ENCODE results near the gene CCL27. TPM values are rescaled to one million over a fixed set of nuclear protein-coding genes. Genes with fewer than 3 reads are reported as not detected.

Gene CCL27, protein sequence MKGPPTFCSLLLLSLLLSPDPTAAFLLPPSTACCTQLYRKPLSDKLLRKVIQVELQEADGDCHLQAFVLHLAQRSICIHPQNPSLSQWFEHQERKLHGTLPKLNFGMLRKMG
- under 1 TPM in 1 of 2 experiments, not detected in 1; 0.80 TPM for total RNA-seq

DNA sequence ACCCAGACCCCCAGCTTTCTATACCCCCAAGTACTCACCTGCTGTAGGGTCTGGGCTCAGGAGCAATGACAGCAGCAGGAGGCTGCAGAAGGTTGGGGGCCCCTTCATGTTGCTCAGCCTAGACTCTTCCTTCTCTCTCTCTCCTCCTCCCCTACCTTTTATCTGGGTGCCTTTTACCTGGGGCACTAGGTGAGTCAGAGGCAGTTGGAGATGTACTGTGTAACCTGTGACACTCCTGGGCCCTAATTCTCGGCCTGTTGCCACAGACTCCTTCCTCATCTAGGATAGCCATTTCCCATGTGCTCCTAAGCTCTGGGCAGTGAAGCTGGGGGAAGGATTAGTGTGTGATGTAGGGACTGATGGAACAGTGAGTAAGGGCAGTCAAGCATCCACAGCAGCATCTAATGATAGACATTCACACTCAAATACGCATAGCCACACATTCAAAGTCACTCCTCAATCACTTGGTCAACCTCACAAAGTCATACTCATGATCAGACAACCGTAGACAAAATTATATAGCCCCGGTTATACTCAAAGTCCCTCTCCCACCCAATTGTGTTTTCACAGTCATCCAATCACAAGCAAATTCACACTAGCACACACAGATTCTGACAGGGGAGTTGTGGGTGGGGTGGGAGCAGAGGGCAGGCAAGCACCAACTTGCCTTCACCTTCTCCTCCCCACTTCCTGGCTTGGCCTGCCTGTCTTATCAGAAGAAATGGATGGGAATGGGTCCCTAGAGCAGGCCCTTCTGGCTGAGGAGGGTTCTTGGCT is at the start of gene CCL27:
Gene CCL27 (minus strand): TSS at position 132 of the 777 bp plus-strand sequence. CDS start 24 bp downstream, at position 108.
- no peaks in the 10 kb centered on the region for H3K36me3 Mint-ChIP-seq
- ChIA-PET POLR2A (interaction anchor here (0.7 to 1.8 kb wide), 2 partner anchors 25 to 40 kb away, joined by 3 to 5 read pairs; partner anchors contain the start of gene SIGMAR1), CTCF (interaction anchor here (0.6 to 5.0 kb wide), 7 partner anchors 16 to 992 kb away, joined by 3 to 46 read pairs (median 7); partner anchors contain the start of gene GALT)
- H3K9me3 Mint-ChIP-seq: no peaks in the 10 kb centered on the region
- peak; percentile 15 for DNase-seq
- H3K27ac Mint-ChIP-seq: peak within 1 kb of the TSS; percentile 74
- no peak within 1 kb of the TSS for H3K4me3 Mint-ChIP-seq
- H3K4me1 Mint-ChIP-seq (ENCODE audit: low read depth): peaks cover 46% of the 10 kb centered on the region
- no peaks in the 10 kb centered on the region for H3K27me3 Mint-ChIP-seq
- intact Hi-C loops (cut with micrococcal nuclease): no loop called here

DNA sequence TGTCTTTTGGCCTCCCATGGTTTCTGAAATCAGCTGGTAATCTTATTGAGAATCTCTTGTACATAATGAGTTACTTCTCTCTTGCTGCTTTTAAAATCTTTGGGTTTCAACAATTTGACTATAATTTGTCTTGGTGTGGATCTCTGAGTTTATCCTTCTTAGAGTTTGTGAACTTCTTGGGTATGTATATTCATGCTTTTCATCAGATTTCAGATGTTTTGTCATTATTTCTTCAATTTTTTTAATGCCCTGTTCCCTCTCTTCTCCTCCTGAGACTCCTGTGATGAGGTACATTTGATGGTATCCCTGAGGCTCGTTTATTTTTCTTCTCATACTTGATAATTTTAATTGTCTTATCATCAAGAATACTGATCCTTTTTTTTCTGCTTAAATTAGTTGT is 49.7 kb upstream of the CCL27 start:
- ChIA-PET POLR2A (no interaction called here), CTCF (no interaction called here)
- Mint-ChIP-seq H3K36me3 (no peaks in the 10 kb centered on the region), H3K4me3 (no peak overlapping the region), H3K9me3 (no peaks in the 10 kb centered on the region), H3K27me3 (peaks cover 11% of the 10 kb centered on the region), H3K4me1 (ENCODE audit: low read depth) (no peaks in the 10 kb centered on the region), H3K27ac (no peak overlapping the region)
- intact Hi-C loops (cut with micrococcal nuclease): no loop called here
- DNase-seq: no peak

DNA sequence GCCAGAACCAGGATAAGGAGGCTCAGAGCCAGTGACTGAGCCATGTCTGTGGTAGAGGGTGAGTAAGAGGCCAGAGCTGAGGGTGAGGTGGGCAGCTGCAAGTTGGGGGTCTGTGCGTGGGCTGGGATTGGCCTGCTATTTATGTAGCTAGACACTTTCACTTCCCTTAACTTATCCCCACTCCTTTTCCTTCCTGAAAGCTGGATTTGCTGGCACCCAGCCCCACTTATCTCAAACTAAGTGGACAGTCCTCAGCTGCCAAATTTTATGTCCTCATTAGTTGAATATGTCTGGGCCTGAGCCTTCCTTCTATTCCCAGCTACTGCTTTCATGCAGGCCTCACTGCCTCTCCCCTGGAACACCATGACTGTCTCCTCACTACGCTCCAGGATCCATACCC is 47.6 kb upstream of the CCL27 start, which contains the start of gene CCL21:
Gene CCL21 (minus strand): TSS at position 114 of the 400 bp plus-strand sequence. CDS start 70 bp downstream, at position 44.
- H3K36me3 Mint-ChIP-seq: no peaks in the 10 kb centered on the region
- ChIA-PET CTCF (interaction anchor here (0.5 kb wide), 1 partner anchor 218 kb away, joined by 3 read pairs; no protein-coding TSS in a partner anchor), POLR2A (interaction anchor here (0.7 kb wide), 1 partner anchor 17 kb away, joined by 3 read pairs; no protein-coding TSS in a partner anchor)
- no peaks in the 10 kb centered on the region for H3K9me3 Mint-ChIP-seq
- H3K27me3 Mint-ChIP-seq: peaks cover 11% of the 10 kb centered on the region
- no peak within 1 kb of the TSS for H3K27ac Mint-ChIP-seq
- H3K4me3 Mint-ChIP-seq: no peak within 1 kb of the TSS
- no peaks in the 10 kb centered on the region for H3K4me1 Mint-ChIP-seq (ENCODE audit: low read depth)
- no peak for DNase-seq
- intact Hi-C loops (cut with micrococcal nuclease): no loop called here

DNA sequence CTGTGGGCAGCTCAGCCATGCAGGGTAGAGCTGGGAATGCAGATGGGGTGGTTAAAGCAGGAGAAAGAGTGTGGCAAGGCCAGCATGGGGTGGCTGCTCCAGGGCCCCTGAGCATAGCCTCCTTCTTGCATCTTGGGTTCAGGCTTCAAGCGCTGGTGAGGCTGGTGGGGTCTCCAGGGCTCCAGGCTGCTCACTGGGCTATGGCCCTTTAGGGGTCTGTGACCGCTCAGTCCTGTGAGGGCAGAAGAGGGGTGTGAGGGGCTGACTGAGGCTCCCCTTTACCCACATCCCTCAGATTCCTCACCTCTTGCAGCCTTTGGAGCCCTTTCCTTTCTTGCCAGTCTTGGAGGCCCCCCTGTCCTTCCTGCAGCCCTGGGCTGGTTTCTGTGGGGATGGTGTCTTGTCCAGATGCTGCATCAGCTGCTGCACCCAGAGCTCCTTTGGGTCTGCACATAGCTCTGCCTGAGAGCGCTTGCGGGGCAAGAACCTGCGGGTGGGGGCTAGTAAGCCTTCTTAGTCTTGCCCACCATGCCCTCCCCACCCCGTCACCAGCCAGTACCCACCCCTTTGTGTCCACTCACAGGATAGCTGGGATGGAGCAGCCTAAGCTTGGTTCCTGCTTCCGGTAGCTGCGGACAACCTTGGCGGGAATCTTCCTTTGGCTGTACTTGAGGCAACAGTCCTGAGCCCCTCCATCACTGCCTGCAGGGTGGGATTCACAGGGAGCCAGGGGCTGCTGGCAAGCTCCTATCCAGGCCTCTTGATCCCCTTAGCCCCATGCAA is 46.9 kb upstream of the CCL27 start:
- POLR2A ChIA-PET: interaction anchor here (0.7 kb wide), 1 partner anchor 18 kb away, joined by 3 read pairs; no protein-coding TSS in a partner anchor
- no peak for DNase-seq
- CTCF ChIA-PET: interaction anchor here (0.5 kb wide), 1 partner anchor 218 kb away, joined by 3 read pairs; no protein-coding TSS in a partner anchor
- intact Hi-C loops (cut with micrococcal nuclease): no loop called here
- Mint-ChIP-seq H3K27ac (no peak overlapping the region), H3K4me3 (no peak overlapping the region), H3K27me3 (peaks cover 5% of the 10 kb centered on the region), H3K36me3 (no peaks in the 10 kb centered on the region), H3K4me1 (ENCODE audit: low read depth) (no peaks in the 10 kb centered on the region), H3K9me3 (no peaks in the 10 kb centered on the region)

DNA sequence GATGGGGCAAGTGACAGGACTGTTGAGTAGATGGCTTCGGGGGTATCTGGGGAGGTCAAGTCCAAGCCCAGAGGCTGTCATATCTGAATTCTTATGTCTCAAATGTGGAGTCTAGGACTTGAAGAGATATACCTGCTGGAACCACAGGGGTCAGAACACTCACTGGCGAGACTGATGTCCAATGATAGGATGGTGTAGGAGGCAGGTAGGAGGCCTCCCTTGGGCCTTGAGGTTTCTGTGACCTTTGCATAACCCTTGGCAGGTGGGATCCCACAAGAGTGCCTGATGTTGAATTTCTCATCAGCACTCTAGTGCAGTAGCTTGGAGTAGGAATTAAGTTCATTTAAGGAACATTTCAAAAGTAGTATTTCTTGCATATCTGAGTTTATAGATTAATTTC is 44.7 kb upstream of the CCL27 start:
- Mint-ChIP-seq H3K9me3 (no peaks in the 10 kb centered on the region), H3K4me1 (ENCODE audit: low read depth) (no peaks in the 10 kb centered on the region), H3K27ac (no peak overlapping the region), H3K27me3 (no peaks in the 10 kb centered on the region), H3K4me3 (no peak overlapping the region), H3K36me3 (no peaks in the 10 kb centered on the region)
- DNase-seq: no peak
- ChIA-PET POLR2A (no interaction called here), CTCF (no interaction called here)
- intact Hi-C loops (cut with micrococcal nuclease): no loop called here

DNA sequence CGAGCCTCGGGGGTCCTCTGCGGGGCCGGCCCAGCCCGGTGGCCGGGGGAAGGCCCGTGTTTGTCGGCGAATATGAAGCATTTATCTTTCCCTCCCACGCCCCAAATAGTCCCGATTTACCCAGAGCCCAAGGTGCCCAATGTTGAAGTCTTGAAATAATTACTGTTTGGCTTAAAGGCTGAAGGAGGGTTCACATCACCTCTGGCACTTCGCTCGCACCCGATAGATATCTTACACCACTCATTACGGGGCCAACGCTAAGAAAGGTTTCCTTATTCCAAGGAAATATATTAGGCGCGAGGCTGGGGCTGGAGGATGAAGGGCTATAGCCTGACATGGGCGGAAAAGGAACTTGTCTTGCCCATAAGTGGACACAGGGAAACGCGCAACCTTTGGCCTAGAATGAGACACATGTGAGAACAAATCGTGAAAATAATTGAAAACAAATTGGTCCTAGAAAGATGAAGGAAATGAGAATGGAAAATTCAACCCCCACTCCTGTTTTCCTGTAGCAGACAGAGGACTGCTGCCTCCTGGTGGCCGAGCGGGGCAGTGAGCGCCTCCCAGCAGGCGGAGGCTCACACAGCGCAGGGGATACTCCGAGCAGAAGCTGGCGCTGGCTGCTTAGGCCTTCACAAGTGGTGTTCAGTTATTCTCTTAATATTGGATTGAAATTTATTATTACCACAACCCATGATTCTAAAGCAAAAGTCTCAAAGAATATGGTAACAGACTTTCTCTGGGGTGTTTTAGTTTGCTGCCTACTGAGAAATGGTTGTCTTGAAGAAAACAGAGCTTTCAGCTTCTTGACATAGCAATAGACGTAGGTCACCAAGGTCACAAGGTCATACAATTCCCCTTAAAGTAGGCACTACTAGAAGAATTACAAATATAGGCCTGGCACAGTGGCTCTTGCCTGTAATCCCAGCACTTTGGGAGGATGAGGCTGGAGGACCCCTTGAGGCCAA is 39.6 kb upstream of the CCL27 start:
- POLR2A ChIA-PET: interaction anchor here (0.8 kb wide), 2 partner anchors 40 to 46 kb away, joined by 3 read pairs; partner anchors contain the start of gene CCL27
- H3K4me1 Mint-ChIP-seq (ENCODE audit: low read depth): peaks cover 2% of the 10 kb centered on the region
- no peaks in the 10 kb centered on the region for H3K9me3 Mint-ChIP-seq
- peak overlapping the region; percentile 77 for H3K4me3 Mint-ChIP-seq
- H3K36me3 Mint-ChIP-seq: no peaks in the 10 kb centered on the region
- CTCF ChIA-PET: interaction anchor here (0.5 to 4.1 kb wide), 59 partner anchors 9 to 774 kb away, joined by 3 to 49 read pairs (median 5); partner anchors contain the start of genes ARID3C, CCL19, CCL27 and DCTN3
- peak overlapping the region; percentile 38 for H3K27ac Mint-ChIP-seq
- peaks cover 2% of the 10 kb centered on the region for H3K27me3 Mint-ChIP-seq
- intact Hi-C loops (cut with micrococcal nuclease): loop anchor here (1.0 to 2.0 kb wide), 3 partner anchors 27 to 90 kb away; partner anchors contain the start of gene RPP25L
- DNase-seq: peak; percentile 89

DNA sequence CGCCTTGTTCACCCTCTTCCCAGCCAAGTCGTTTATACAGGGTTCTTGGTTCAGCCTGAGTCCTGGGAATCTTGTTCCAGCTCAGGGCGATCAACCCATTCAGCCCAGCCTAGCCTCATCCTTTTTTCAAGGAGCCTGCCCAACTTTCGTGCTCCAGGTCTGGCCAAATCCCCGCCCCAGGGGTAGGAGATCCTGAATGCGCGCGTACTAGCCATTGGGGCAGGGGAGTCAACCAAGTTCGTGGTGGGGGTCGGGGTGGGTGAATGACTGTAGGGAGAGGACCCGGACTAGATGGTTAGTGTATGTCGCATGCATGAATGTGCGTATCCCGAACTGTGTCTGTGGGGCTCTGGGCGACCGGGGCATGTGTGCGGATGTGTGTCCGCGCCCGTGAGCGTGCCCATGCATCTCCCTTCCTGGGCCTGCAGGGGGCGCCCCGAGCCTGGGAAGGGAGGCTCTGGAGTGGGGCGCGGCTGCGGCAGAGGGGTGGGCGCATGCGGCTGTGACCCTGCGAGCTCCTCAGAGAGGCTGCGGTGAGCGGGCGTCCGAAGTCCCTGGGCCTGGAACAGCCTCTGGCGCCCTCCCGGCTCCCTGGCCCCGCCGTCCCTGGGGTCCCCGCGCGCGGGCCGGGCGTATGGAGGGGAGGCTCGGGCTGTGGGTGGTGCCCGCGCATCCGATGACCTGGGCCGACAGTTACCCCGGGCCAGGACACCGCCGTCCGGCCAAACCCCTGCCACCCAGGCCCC is 38.7 kb upstream of the CCL27 start:
- Mint-ChIP-seq H3K9me3 (no peaks in the 10 kb centered on the region), H3K36me3 (no peaks in the 10 kb centered on the region), H3K4me1 (ENCODE audit: low read depth) (peaks cover 2% of the 10 kb centered on the region), H3K27ac (no peak overlapping the region), H3K27me3 (peaks cover 2% of the 10 kb centered on the region), H3K4me3 (peak overlapping the region; percentile 48)
- CTCF ChIA-PET: interaction anchor here (0.6 to 4.1 kb wide), 15 partner anchors 12 to 198 kb away, joined by 3 to 49 read pairs (median 5); partner anchors contain the start of genes CCL27, GALT and SIGMAR1
- intact Hi-C loops (cut with micrococcal nuclease): no loop called here
- peak; percentile 84 for DNase-seq
- POLR2A ChIA-PET: no interaction called here

DNA sequence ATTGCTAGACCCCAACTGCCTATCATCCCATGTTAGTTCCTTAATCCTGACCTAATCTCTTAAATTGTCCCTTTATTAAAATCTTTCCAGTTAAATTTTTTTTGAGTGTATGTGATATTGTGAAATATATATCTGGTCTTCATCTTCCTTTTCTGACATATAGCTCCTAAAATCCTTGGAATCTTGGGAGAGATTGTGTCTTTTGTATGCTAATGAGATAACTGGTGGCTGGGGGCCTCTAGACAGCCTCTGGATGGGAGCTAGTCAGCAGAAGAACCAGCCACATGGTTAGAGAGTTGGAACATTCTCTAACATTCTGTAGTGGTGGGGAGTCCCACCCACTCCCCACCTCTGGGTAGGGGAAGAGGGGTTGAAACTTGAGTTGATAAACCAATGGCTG is 32.4 kb upstream of the CCL27 start:
- Mint-ChIP-seq H3K4me1 (ENCODE audit: low read depth) (no peaks in the 10 kb centered on the region), H3K9me3 (no peaks in the 10 kb centered on the region), H3K4me3 (no peak overlapping the region), H3K27me3 (no peaks in the 10 kb centered on the region), H3K27ac (no peak overlapping the region), H3K36me3 (no peaks in the 10 kb centered on the region)
- POLR2A ChIA-PET: no interaction called here
- no peak for DNase-seq
- intact Hi-C loops (cut with micrococcal nuclease): no loop called here
- CTCF ChIA-PET: interaction anchor here (1.0 kb wide), 1 partner anchor 61 kb away, joined by 5 read pairs; no protein-coding TSS in a partner anchor

DNA sequence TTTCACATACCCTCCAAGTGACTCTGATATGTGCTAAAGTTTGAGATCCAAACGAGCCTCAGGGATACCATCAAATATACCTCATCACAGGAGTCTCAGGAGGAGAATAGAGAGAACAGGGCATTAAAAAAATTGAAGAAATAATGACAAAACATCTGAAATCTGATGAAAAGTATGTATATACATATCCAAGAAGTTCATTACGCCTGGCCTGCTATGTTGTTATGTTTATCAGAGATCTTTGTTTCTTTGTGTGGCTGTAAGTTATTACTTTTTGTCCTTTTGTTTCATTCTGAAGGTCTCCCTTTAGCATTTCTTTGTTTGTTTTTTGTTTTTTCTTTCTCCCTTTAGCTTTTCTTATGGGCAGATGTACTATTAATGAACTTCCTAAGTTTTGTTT is 31.1 kb upstream of the CCL27 start:
- H3K4me3 Mint-ChIP-seq: no peak overlapping the region
- H3K27me3 Mint-ChIP-seq: no peaks in the 10 kb centered on the region
- H3K36me3 Mint-ChIP-seq: no peaks in the 10 kb centered on the region
- DNase-seq: no peak
- intact Hi-C loops (cut with micrococcal nuclease): no loop called here
- ChIA-PET CTCF (interaction anchor here (2.3 kb wide), 1 partner anchor 9 kb away, joined by 9 read pairs; no protein-coding TSS in a partner anchor), POLR2A (no interaction called here)
- no peaks in the 10 kb centered on the region for H3K9me3 Mint-ChIP-seq
- no peak overlapping the region for H3K27ac Mint-ChIP-seq
- H3K4me1 Mint-ChIP-seq (ENCODE audit: low read depth): no peaks in the 10 kb centered on the region

DNA sequence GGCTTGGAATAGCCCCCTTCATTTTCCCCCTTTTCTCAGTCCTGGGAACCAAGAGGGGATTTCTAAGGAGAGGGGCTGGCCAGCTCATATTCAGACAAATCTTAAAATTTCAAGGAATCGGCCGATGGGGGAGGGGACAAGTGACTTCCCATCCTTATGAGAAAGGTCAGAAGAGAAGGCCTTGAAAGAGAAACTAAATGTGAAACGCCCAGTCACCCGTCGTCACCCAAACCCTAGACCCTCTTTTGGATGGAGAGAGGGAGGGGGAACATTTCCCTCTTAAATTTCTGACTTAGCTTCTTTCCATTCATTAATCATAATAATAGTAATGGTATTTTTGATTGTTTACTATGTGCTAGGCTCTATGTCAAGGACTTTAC is 29.5 kb upstream of the CCL27 start:
- POLR2A ChIA-PET: no interaction called here
- H3K27ac Mint-ChIP-seq: no peak overlapping the region
- H3K36me3 Mint-ChIP-seq: no peaks in the 10 kb centered on the region
- no peaks in the 10 kb centered on the region for H3K9me3 Mint-ChIP-seq
- no peaks in the 10 kb centered on the region for H3K4me1 Mint-ChIP-seq (ENCODE audit: low read depth)
- no peak for DNase-seq
- no peaks in the 10 kb centered on the region for H3K27me3 Mint-ChIP-seq
- intact Hi-C loops (cut with micrococcal nuclease): no loop called here
- CTCF ChIA-PET: interaction anchor here (1.0 to 1.6 kb wide), 2 partner anchors 11 to 31 kb away, joined by 3 to 7 read pairs; no protein-coding TSS in a partner anchor
- no peak overlapping the region for H3K4me3 Mint-ChIP-seq
